A204.1 (cell line): ENCODE results near the gene OR13J1.
"Not testable (repeated sequence)": the region's sequence is repeated elsewhere in the genome, so short reads cannot be mapped to it uniquely, and the experiment has no call there.

Experiments
- FAIRE-seq: peaks from 2 replicates; lab custom pipeline; 2012; peaks lifted over from hg19 to GRCh38; lab: Jason Lieb, UNC

Gene OR13J1, protein sequence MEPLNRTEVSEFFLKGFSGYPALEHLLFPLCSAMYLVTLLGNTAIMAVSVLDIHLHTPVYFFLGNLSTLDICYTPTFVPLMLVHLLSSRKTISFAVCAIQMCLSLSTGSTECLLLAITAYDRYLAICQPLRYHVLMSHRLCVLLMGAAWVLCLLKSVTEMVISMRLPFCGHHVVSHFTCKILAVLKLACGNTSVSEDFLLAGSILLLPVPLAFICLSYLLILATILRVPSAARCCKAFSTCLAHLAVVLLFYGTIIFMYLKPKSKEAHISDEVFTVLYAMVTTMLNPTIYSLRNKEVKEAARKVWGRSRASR

DNA sequence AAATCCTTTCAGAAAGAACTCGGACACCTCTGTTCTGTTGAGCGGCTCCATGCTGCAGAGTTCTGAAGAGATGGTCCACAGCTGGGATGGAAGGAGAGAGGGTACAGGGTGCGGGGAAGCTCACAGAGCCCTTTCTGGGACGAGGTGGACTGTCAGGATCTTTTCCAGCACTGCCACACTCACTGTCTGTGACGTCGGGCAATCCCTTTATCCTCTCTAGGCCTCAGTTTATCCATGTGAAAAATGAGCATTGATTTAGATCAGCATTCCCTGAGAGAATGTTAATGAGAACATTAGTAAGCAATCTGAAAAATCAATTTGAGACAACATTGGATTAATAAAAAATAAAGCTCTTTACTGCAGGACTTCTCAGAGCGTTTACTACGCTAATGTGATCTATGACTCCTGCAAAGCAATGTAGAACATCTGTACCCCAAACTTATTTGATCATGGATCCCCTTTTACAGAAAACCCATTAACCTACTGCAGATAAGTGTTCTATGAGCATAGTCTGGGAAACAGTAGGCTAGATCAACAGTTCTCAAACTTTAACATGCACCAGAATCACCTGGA lies at the start of gene OR13J1:
Gene OR13J1, minus strand, starts transcription at position 51 of the 573 bp plus-strand sequence. Its CDS starts 0 bp downstream, at position 51.
- no peak for FAIRE-seq

GRCh38 chr9:35919212-35920008 lies 49.2 kb upstream of the OR13J1 start:
- no peak for FAIRE-seq

- FAIRE-seq = no peak
Observed at GRCh38 chr9:35918780-35919179, 48.6 kb upstream of the OR13J1 start.

GRCh38 chr9:35917261-35917660 lies 47.1 kb upstream of the OR13J1 start:
- no peak for FAIRE-seq

- no peak for FAIRE-seq
Observed at GRCh38 chr9:35915681-35916294, 45.6 kb upstream of the OR13J1 start.

DNA sequence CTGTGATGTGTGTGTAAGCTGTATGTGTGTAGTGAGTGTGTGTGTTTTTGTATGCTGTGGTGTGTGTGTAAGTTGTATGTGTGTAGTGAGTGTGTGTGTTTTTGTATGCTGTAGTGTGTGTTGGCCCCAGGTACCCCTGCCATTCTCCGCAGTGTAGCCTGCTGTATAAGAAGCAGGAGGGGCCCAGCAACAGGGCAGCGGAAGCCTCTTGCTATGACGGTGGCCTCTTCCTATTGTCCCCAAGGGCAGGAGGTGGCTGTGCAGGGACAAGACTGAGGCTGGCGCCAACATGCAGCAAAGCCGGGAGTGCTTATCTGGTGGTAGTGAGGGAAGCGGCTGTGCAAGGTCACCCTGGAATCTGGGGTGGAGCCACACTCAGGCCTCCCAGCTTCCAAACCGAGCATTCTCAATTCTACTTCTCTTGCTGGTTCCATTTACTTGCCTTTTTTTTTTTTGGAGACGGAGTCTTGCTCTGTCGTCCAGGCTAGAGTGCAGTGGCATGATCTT lies 44.2 kb upstream of the OR13J1 start:
- no peak for FAIRE-seq

DNA sequence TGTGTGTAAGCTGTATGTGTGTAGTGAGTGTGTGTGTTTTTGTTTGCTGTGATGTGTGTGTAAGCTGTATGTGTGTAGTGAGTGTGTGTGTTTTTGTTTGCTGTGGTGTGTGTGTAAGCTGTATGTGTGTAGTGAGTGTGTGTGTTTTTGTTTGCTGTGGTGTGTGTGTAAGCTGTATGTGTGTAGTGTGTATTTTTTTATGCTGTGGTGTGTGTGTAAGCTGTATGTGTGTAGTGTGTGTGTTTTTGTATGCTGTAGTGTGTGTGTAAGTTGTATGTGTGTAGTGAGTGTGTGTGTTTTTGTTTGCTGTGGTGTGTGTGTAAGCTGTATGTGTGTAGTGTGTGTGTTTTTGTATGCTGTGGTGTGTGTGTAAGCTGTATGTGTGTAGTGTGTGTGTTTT lies 43.2 kb upstream of the OR13J1 start:
- FAIRE-seq = not testable (repeated sequence)

GRCh38 chr9:35912791-35913400 lies 42.7 kb upstream of the OR13J1 start:
- FAIRE-seq = no peak

DNA sequence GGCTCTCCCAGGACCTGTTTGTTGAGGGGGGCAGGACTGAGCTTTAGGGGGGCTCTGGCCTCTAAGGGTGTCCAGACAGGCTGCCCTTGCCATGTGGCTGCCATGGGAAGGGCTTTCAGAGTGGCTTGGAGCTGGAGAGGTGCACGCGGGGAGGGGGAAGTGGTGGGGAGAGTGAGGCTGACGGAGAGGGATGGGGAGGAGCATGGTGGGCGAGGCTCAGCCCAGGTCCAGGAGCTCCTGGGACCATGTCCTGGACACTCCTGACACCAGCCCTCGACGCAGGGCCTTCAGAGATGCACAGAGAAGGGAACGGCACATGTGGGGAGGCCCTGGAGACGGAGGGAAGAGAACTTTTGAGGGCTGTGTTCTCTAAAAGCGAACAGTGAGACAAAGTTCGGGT lies 41.5 kb upstream of the OR13J1 start:
- no peak for FAIRE-seq

- no peak for FAIRE-seq
Observed at GRCh38 chr9:35910613-35911359, 40.6 kb upstream of the OR13J1 start.

- peak; percentile 47 for FAIRE-seq
Observed at GRCh38 chr9:35909687-35910612, 39.7 kb upstream of the OR13J1 start.

DNA sequence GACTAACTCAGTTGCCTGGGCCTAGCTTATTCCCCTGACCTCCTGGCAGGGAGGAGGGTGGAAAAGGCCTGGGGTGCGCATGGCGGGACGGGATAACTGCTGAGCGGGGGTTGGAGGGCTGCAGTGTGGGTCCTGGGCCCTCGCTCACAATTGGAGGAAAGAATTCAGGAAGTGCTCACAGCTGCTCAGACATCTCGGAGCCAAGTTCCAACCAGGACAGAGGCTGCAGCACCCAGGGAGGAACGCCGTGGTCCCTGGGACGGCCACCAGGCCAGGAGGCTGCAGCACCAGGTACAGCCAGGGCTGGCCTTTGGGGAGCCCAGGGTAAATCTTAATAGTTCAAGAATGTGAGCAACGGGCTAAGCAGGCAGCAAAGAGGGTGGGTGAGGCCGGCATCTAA lies 39.1 kb upstream of the OR13J1 start, which contains the start of gene SPAAR:
Gene SPAAR, plus strand, starts transcription at position 217 of the 400 bp plus-strand sequence. CDS start 974 bp downstream, outside the sequence.
- FAIRE-seq = no peak

DNA sequence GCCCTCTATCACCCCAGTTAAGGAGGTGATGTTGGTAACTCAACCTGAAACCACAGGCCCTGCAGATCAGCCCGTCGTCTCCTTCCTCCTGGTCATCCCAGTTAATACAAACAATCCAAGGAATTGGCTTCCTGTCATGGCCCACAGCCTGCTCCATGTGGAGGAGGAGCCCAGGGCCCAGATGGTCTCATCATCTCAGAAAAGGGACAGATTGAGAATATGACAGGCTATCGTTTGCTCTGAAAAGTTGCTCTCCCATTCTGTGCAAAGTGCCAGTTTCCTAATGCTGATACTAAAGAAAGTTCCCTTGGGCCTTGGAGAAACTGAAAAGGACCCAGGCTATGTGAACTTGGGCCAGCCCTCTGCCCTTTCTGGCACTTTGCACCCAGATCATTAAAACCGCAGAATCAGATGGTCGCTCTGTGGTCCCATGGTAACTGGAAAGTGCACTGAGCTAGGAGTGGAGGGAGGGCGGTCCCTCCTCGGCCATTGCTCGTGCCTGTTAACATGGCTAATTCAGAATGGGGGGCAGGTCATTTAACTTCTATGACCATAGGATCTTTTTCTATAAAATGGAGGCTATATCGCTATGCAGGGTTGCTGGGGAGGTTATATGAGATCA lies 38.4 kb upstream of the OR13J1 start:
- no peak for FAIRE-seq

DNA sequence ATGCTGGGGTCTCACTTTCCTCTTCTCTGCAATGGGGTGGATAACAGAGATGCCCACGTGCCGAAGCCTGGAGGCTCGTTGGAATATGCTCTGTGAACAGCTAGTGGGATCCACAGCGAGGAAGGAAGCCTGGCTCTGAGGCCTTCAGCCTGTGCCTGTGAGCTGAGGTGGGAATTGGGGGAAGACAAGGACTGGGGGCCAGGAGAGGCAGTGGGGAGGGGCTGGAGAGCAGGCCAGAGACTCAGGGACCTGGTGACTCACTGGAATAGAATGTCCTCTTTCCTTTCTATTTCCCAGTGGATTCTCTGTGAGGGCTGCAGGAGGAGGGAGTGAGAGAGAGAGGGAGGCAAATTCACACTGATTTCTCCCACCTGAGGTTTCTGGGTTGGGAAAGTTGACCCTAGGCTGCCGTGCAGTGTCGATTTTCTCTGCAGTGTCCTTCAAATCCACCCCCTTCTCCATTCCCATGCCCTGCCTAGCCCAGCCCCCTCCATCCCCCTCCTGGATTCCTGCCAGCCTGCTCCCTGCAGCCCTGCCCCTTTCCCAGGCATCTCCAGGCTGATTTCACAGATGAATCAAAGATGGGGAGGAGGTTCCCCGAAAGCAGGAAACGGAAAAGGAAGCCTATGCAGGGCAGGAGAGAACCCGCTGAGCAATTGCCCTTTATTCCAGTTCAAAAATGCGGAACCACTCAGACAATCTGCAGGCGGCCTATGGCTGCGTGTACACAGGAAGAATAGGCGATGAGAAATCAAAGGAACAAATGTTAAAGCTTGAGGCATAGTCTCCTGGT lies 37.7 kb upstream of the OR13J1 start:
- peak; percentile 96 for FAIRE-seq

- FAIRE-seq = peak; percentile 95
Observed at GRCh38 chr9:35906923-35907699, 36.9 kb upstream of the OR13J1 start.

DNA sequence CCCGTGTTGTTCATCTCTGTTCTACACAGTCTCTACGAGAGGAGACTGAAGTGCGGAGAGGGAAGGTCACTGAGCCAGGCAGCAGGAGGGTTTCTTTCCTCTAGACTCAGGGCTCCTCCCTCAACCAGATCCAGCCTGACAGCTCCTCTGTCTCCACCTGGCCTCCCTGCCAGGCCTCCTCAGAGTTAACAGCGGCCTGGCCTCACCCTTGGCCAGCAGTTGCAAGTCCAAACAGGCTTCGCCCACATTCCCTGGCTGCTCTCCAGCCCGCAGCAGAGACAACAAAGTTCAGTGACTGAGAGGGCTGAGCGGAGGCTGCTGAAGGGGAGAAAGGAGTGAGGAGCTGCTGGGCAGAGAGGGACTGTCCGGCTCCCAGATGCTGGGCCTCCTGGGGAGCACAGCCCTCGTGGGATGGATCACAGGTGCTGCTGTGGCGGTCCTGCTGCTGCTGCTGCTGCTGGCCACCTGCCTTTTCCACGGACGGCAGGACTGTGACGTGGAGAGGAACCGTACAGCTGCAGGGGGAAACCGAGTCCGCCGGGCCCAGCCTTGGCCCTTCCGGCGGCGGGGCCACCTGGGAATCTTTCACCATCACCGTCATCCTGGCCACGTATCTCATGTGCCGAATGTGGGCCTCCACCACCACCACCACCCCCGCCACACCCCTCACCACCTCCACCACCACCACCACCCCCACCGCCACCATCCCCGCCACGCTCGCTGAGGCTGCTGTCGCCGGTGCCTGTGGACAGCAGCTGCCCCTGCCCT lies 35.9 kb upstream of the OR13J1 start, which contains the start of gene HRCT1:
Gene HRCT1, plus strand, starts transcription at position 291 of the 768 bp plus-strand sequence. Its CDS starts 86 bp downstream, at position 377.
- peak; percentile 95 for FAIRE-seq
